ENCODE results near the gene GDPD2.

The GDPD2 gene

DNA sequence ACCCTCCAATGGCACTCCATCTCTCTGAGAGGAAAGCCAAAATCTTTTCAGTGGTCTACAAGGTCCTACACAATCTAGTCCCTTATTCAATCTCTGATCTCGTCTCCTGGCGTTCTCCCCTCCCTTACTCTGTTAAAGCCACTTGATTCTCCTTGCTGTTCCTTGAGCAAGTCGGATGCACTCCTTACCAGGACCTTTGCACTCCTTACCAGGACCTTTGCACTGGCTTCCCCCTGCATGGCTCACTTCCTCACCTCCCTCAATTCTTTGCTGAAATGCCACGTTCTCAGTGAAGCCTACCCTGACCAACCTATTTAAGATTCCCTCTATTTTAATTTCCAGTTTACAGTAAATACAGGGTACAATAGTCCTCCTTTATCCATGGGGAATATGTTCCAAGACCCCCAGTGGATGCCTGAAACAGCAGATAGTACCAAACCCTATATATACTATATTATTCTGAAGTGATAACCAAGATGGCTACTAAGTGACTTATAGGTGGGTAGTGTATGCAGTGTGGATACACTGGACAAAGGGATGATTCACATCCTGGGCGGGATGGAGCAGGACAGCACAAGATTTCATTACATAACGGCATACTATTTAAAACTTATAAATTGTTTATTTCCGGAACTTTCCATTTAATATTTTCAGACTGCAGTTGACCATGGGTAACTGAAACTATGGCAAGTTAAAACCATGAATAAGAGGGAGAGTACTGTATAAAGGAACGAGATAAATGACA lies 15.0 kb downstream of the GDPD2 start:
- no peak for TF ChIP-seq TEAD4 (IDR thresholded peaks at IDR 0.05)
- TF ChIP-seq RAD21 (IDR thresholded peaks at IDR 0.05; ENCODE audit: low read depth): no peak
- TF ChIP-seq YY1 (IDR thresholded peaks at IDR 0.05; ENCODE audit: low read depth): no peak

DNA sequence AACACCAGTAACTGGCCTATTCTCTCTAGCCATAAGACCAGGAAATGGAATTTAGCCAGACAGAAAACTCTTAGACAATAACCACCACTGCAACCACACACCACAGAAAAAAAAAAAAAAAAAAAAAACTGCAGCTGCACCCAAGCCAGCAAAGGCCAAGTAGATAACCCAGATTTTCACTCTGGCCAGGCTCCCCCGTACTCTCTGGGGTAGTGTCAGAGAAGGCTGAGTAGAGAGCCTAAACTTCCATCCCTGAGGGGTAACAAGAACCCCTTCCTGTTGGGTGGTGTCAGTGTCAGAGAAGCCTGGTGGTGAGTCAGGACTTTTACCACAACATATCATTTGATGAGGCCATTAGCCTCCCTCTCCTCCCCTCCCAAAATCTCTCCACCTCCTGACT lies 15.9 kb downstream of the GDPD2 start:
- TF ChIP-seq NFIC (IDR thresholded peaks at IDR 0.05) (no peak), RAD21 (IDR thresholded peaks at IDR 0.05; ENCODE audit: low read depth) (no peak), EGR1 (IDR thresholded peaks at IDR 0.05) (no peak), ZBTB7A (IDR thresholded peaks at IDR 0.05; ENCODE audit: low read depth) (no peak), FOXM1 (IDR thresholded peaks at IDR 0.05; ENCODE audit: borderline replicate concordance, low read depth) (no peak), EP300 (IDR thresholded peaks at IDR 0.05; ENCODE audit: borderline replicate concordance) (no peak)
- TF ChIP-seq, protein P1, sequence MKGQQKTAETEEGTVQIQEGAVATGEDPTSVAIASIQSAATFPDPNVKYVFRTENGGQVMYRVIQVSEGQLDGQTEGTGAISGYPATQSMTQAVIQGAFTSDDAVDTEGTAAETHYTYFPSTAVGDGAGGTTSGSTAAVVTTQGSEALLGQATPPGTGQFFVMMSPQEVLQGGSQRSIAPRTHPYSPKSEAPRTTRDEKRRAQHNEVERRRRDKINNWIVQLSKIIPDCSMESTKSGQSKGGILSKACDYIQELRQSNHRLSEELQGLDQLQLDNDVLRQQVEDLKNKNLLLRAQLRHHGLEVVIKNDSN (IDR thresholded peaks at IDR 0.05): no peak

DNA sequence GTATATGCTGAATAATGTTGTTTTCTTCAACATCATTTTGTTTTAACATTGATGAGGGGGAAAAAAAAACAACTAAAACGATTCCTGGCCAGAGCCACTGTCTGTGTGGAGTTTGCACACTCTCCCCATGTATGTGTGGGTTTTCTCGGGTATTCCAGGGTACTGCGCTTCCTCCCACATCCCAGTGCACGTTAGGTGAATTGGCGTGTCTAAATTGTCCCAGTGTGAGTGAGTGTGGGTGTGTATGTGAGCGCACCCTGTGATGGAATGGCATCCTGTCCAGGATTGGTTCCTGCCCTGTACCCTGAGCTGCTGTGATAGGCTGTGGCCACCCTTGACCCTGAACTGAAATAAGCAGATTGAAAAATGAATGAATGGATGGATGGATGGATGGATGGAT lies 19.1 kb downstream of the GDPD2 start:
- TF ChIP-seq TEAD4 (IDR thresholded peaks at IDR 0.05) (no peak), RAD21 (IDR thresholded peaks at IDR 0.05; ENCODE audit: low read depth) (no peak), YY1 (IDR thresholded peaks at IDR 0.05; ENCODE audit: low read depth) (no peak), EP300 (IDR thresholded peaks at IDR 0.05; ENCODE audit: borderline replicate concordance) (no peak), CEBPB (IDR thresholded peaks at IDR 0.05) (no peak), TAF1 (IDR thresholded peaks at IDR 0.05; ENCODE audit: low read depth) (no peak), TCF12 (IDR thresholded peaks at IDR 0.05; ENCODE audit: low read depth) (no peak), NFIC (IDR thresholded peaks at IDR 0.05) (no peak), ZBTB7A (IDR thresholded peaks at IDR 0.05; ENCODE audit: low read depth) (no peak), FOXM1 (IDR thresholded peaks at IDR 0.05; ENCODE audit: borderline replicate concordance, low read depth) (no peak)
- TF ChIP-seq, protein P1 (IDR thresholded peaks at IDR 0.05): no peak
- TF ChIP-seq, protein P2, sequence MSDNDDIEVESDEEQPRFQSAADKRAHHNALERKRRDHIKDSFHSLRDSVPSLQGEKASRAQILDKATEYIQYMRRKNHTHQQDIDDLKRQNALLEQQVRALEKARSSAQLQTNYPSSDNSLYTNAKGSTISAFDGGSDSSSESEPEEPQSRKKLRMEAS (IDR thresholded peaks at IDR 0.05): no peak

DNA sequence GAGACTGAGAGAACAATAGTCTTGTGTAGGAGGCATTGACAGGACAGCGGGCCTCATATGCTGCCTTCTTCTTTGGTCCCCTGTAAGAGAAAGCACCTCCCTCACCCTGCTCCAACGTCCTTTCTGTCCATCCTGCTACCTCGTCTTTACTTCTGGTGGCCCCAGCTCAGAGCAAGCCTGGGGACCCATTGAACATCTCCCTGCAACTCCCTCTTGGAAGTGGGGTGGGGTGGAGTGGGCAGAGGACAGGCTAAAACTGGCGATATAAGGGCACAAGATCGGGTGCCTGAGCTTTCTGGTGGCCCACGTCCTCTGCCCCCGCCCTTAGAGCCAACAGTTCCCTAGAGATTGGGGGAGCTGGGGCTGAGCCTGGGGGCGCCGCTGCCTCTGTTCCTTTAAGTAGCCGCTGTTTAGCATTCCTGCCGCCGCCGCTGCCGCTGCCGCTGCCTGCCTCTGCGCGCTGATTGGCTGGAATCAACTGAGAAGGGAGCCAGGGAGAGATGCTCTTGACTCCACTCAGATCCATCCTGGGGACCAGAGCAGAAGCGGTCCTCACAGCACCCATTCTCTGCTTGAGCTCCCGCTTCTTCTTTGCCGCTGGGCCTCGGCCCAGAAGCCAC lies 21.3 kb downstream of the GDPD2 start, which contains the start of gene DLG3:
TSS of gene DLG3 (plus strand) at position 510 of the 620 bp plus-strand sequence. CDS start 367 bp downstream, outside the sequence.
- TF ChIP-seq, protein P2 (IDR thresholded peaks at IDR 0.05): no peak
- no peak for TF ChIP-seq CREB1 (IDR thresholded peaks at IDR 0.05; ENCODE audit: low read depth)

DNA sequence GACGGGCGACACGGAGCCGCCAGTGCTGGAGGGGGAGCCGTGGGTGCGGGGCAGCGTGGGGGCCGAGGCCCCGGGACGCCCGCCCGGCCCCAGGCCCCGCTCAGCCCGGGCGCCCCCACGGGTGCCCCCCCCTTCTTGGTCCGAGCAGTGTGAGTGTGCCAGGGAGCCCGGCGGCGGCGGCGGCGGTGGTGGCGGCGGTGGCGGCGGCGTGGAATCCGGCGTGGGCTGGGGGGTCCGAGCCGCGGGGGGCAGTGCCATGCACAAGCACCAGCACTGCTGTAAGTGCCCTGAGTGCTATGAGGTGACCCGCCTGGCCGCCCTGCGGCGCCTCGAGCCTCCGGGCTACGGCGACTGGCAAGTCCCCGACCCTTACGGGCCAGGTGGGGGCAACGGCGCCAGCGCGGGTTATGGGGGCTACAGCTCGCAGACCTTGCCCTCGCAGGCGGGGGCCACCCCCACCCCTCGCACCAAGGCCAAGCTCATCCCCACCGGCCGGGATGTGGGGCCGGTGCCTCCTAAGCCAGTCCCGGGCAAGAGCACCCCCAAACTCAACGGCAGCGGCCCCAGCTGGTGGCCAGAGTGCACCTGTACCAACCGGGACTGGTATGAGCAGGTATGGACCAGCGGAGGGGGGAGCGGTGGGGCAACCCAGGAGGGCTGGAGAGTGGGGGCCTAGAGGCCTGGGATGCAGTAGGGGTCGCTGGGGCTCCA lies 22.0 kb downstream of the GDPD2 start:
- TF ChIP-seq, protein P3, sequence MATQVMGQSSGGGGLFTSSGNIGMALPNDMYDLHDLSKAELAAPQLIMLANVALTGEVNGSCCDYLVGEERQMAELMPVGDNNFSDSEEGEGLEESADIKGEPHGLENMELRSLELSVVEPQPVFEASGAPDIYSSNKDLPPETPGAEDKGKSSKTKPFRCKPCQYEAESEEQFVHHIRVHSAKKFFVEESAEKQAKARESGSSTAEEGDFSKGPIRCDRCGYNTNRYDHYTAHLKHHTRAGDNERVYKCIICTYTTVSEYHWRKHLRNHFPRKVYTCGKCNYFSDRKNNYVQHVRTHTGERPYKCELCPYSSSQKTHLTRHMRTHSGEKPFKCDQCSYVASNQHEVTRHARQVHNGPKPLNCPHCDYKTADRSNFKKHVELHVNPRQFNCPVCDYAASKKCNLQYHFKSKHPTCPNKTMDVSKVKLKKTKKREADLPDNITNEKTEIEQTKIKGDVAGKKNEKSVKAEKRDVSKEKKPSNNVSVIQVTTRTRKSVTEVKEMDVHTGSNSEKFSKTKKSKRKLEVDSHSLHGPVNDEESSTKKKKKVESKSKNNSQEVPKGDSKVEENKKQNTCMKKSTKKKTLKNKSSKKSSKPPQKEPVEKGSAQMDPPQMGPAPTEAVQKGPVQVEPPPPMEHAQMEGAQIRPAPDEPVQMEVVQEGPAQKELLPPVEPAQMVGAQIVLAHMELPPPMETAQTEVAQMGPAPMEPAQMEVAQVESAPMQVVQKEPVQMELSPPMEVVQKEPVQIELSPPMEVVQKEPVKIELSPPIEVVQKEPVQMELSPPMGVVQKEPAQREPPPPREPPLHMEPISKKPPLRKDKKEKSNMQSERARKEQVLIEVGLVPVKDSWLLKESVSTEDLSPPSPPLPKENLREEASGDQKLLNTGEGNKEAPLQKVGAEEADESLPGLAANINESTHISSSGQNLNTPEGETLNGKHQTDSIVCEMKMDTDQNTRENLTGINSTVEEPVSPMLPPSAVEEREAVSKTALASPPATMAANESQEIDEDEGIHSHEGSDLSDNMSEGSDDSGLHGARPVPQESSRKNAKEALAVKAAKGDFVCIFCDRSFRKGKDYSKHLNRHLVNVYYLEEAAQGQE (IDR thresholded peaks at IDR 0.05; ENCODE audit: low read depth): no peak
- TF ChIP-seq NFIC (IDR thresholded peaks at IDR 0.05) (no peak), CEBPB (IDR thresholded peaks at IDR 0.05) (no peak), EP300 (IDR thresholded peaks at IDR 0.05; ENCODE audit: borderline replicate concordance) (no peak), FOXM1 (IDR thresholded peaks at IDR 0.05; ENCODE audit: borderline replicate concordance, low read depth) (no peak), CREB1 (IDR thresholded peaks at IDR 0.05; ENCODE audit: low read depth) (no peak)
- TF ChIP-seq, protein P1 (IDR thresholded peaks at IDR 0.05): no peak

DNA sequence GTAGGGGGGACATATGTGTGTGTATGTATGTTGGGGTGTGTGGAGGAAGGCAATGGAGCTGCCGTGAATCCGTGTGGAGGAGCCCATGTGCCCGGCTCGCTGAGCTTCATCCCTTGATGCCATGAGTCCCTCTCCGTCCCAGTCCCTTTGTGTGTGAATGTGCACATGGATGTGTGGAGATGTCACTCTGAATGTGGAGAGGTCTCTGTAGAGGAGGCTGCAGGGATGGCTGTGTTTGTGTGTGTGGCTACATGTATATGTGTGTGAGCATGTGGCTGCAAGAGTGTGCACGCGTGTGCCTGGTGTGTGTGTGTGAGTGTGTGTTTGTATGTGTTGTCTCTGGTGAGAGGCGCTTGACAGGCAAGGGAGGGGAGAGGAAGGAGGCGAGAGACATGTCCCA lies 22.8 kb downstream of the GDPD2 start:
- TF ChIP-seq CREB1 (IDR thresholded peaks at IDR 0.05; ENCODE audit: low read depth): no peak
- TF ChIP-seq, protein P1 (IDR thresholded peaks at IDR 0.05): no peak
- no peak for TF ChIP-seq EGR1 (IDR thresholded peaks at IDR 0.05)
- no peak for TF ChIP-seq CEBPB (IDR thresholded peaks at IDR 0.05)
- no peak for TF ChIP-seq FOXM1 (IDR thresholded peaks at IDR 0.05; ENCODE audit: borderline replicate concordance, low read depth)
- no peak for TF ChIP-seq TCF12 (IDR thresholded peaks at IDR 0.05; ENCODE audit: low read depth)

Data from Ishikawa (cell line).